HEK293T (cell line): ENCODE data around the gene IL1B.

Source experiments
- BHLHE40 ChIP-seq: fragments of 450-650 bp; IDR thresholded peaks from 2 replicates; pipeline ENCODE4 v1.6.1; 2016; ENCODE audit warnings: mild to moderate bottlenecking, moderate library complexity, borderline replicate concordance
- ELF4 ChIP-seq: fragments of 450-650 bp; IDR thresholded peaks from 2 replicates; pipeline ENCODE4 v1.6.1; 2017; ENCODE audit warnings: antibody characterized with exemption
- FOXA1 ChIP-seq: fragments of 450-650 bp; IDR thresholded peaks from 2 replicates; pipeline ENCODE4 v1.6.1; 2016; ENCODE audit warnings: mild to moderate bottlenecking
- FOXK2 ChIP-seq: fragments of 450-650 bp; IDR thresholded peaks from 2 replicates; pipeline ENCODE4 v1.6.1; 2016; ENCODE audit warnings: mild to moderate bottlenecking
- HDGF ChIP-seq: fragments of 450-650 bp; IDR thresholded peaks from 2 replicates; pipeline ENCODE4 v1.6.1; 2017; ENCODE audit warnings: antibody characterized with exemption, borderline replicate concordance
- SP1 ChIP-seq: fragments of 450-650 bp; IDR thresholded peaks from 2 replicates; pipeline ENCODE4 v1.6.1; 2017
- TF ChIP-seq, protein P1 (sequence below): fragments of 450-650 bp; IDR thresholded peaks from 2 replicates; pipeline ENCODE4 v1.6.1; 2016

DNA sequence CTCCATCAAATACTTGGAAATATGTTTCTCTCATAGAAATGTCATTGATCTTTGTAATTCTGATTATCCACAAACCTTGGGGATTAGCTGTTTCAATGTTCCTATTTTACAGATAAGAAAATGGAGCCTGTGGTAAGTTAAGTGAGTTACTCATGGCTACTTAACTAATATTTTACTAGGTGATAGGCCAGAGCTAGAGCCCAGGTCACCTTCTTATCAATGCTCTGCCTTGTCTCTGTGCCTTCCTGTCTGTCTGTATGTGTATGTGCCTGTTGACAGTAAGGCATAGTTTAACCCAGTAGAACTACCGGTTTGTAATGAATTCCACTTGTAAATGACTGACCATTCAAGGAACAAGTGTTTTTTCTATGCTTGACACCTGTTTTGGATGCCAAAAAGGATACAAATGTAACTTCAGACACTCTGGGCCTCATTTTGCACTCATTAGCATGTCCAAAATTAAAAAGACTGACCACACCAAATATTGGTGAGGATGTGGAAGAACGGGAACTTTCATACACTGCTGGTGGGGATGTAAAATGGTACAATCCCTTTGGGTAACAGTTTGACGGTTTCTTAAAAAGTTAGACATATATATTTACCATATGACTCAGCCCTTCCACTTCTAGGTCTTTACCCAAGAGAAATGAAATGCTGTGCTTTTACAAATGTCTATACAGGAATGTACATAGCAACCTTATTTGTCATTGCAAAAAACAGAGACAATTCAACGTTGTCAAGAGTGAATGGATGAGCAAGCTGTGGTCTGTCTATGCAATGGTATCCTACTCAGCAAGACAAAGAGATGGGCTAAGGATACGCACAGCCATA lies 32.7 kb downstream of the IL1B start:
- TF ChIP-seq SP1: no peak
- TF ChIP-seq HDGF: no peak
- no peak for TF ChIP-seq ELF4
- no peak for TF ChIP-seq BHLHE40
- no peak for TF ChIP-seq FOXA1
- TF ChIP-seq, protein P1, sequence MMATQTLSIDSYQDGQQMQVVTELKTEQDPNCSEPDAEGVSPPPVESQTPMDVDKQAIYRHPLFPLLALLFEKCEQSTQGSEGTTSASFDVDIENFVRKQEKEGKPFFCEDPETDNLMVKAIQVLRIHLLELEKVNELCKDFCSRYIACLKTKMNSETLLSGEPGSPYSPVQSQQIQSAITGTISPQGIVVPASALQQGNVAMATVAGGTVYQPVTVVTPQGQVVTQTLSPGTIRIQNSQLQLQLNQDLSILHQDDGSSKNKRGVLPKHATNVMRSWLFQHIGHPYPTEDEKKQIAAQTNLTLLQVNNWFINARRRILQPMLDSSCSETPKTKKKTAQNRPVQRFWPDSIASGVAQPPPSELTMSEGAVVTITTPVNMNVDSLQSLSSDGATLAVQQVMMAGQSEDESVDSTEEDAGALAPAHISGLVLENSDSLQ: no peak
- no peak for TF ChIP-seq FOXK2
